EL (cell line): ENCODE data around the gene UAP1L1.

Source experiments
- DNase-seq: peaks from one replicate; pipeline ENCODE4 v3.0.0-alpha.2; 2016

The UAP1L1 gene

GRCh38 chr9:137042751-137043727 is 34.3 kb upstream of the UAP1L1 start:
- no peak for DNase-seq

DNA sequence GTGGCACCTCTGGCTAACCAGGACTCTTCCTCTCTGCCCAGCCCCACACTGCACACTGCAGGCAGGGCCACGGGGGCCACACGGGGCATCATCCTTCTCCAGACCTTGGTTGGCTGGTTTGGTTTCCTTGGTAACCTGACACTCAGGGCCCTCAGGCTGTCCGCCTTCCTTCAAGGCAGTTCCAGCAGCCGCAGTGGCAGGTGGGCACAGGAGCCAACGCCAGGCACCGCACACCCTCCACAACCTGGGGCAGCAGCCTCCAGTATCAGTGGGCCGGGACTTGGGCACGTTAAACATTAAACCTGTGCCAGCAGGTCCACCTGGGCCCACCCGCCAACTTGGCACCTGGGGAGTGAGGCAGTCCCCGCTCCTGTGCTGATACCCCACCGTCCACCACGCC is 33.3 kb upstream of the UAP1L1 start:
- DNase-seq, result no peak

- no peak for DNase-seq
Observed at GRCh38 chr9:137044502-137045177, 32.7 kb upstream of the UAP1L1 start.

DNA sequence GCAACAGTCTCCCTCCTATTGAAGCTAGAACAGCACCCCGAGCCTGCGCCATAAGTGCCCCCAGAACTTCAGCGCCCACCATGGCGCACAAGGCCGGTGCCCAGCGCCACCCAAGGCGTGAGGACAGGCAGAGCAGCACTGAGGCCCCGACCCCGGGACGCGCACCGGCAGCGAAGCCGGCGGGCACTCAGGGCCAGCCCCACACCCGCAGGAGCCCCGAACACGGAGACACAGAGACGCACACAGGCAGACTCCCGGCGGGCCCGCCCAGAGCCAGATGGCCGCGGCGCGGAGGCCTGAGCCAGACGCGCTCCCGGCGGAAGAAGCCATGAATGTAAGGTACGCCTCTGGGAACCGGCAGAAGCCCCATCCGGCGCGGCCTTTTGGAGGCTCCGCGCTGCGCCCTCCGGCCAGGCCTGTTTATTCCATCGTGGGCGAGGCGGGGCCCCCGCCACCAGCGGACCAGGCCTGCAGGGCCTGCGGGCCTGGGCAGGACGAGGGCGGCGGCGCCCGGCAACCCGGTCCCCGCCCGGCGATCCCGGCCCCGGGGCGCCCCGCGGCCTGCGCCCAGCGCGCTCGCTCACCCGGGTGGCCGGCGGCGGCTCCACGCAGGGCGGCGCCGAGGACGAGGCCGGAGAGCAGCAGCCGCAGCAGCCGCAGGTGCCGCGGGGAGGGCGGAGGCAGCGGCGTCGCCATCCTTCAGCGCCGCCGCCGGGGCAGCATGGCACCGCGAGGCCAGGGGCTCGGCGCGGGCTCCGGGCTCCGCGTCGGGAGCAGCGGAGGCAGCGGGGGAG is 31.8 kb upstream of the UAP1L1 start:
- DNase-seq, result peak; percentile 58

- DNase-seq, result peak; percentile 68
Observed at GRCh38 chr9:137046088-137046787, 31.1 kb upstream of the UAP1L1 start, which contains the start of gene NPDC1. Gene NPDC1, minus strand, starts transcription at chr9:137046177. Its CDS starts 188 bp downstream, at chr9:137045989.

GRCh38 chr9:137048655-137049543 is 28.4 kb upstream of the UAP1L1 start:
- no peak for DNase-seq

- peak; percentile 49 for DNase-seq
Observed at GRCh38 chr9:137049544-137050449, 27.5 kb upstream of the UAP1L1 start.

GRCh38 chr9:137050570-137050969 is 26.7 kb upstream of the UAP1L1 start:
- DNase-seq, result no peak

DNA sequence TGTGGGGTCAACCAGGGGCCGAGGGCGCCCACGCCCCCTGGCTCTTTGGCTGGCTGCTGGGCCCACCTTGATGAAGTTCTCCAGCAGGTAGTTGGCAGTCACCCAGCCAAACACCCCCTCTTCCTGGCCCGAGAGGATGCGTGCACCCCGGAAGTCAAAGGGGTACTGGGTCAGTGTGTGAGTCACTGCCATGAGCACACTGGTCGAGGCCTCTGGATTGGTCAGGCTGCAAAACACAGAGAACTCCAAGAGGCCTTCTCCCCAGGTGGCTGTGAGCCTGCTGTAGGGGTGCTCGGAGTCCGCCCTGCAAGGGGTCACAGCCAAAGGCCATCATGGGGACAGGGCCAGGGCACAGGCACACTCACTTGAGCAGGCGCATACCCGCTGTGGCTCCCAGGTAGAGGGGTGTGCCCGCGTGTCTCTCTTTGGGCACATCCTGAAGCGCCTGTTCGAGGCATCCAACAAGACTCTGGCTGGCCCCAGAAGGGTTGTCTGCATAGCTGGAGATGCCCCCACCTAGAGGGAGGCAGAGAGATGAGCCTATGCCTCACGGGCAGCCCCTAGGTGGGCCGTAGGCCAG is 26.1 kb upstream of the UAP1L1 start:
- DNase-seq, result no peak

DNA sequence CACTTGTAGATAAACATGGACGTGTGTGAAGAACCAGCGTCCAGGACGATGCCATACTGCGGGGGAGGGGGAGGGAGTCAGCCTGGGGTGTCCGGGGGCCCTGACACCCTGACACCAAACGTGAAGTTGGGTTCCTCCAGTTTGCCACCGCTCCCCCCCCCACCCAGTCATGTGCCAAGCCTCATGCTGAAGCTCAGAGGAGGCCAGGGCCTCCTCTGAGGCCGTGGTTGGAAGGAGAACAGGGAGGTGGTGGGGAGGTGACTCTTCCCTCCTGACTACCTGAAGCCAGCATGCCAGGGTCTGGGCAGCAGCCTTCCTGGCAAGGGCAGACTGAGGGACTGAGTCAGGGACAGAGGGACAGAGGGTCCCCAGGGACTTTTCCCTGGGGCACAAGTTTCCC is 25.0 kb upstream of the UAP1L1 start:
- DNase-seq, result no peak

GRCh38 chr9:137052998-137053943 is 24.0 kb upstream of the UAP1L1 start:
- DNase-seq, result no peak

GRCh38 chr9:137053944-137054931 is 23.1 kb upstream of the UAP1L1 start, which contains the start of gene ENTPD2:
Gene ENTPD2, minus strand, starts transcription at chr9:137054061. Its CDS starts 64 bp downstream, at chr9:137053997.
- no peak for DNase-seq

GRCh38 chr9:137054932-137055384 is 22.4 kb upstream of the UAP1L1 start:
- DNase-seq, result no peak

DNA sequence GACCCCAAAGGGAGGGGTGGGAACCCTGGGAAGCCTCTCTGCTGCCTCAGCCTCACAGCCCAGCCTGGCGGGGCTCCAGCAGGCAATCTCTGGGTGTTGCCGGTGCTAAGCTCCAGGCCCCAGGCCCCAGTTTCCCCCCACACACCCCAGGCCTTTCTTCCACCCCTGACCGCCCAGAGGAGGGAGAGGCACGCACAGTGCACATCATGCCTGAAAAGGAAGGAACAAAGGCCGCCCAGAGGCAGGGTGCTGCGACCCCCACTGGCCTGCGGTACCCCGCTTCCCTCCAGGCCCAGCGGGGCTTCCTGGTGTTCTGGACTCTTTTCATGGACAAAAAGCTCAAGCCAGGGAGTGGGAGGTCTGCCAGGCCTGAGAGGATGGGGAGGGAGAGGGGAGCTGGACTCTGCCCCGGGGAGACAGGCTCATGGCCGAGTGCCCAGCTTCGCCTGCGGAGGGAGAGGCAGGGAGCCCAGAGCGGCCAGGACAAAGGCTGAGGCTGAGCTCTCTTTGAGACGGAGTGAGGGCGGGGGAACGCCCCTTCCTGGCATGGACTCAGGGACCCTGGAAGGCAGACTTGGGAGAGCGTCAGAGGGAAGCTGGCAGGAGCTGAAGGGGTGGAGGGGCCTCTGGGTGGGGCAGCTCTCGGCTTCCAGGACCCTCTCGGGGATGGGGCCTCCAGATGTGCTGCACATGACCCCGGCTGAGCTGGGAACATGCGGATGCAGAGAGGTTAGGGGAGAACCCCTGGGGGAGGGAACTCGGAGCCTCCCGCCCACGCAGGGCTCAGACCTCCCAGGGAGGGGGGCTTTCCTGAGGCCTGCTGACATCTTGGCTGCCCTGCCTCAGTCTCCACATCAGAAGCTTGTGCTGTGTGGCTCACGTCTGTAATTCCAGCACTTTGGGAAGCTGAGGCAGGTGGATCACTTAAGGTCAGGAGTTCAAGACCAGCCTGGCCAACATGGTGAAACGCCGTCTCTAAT is 21.6 kb upstream of the UAP1L1 start:
- DNase-seq, result peak; percentile 80

- DNase-seq, result no peak
Observed at GRCh38 chr9:137056739-137057415, 20.4 kb upstream of the UAP1L1 start.
